ENCODE data around the gene TMEM213.
"Not testable (repeated sequence)": the region's sequence is repeated elsewhere in the genome, so short reads cannot be mapped to it uniquely, and the experiment has no call there.

Gene TMEM213

GRCh38 chr7:138798836-138799235, 1.0 kb downstream of the TMEM213 start:
- DNase-seq: no peak

DNA sequence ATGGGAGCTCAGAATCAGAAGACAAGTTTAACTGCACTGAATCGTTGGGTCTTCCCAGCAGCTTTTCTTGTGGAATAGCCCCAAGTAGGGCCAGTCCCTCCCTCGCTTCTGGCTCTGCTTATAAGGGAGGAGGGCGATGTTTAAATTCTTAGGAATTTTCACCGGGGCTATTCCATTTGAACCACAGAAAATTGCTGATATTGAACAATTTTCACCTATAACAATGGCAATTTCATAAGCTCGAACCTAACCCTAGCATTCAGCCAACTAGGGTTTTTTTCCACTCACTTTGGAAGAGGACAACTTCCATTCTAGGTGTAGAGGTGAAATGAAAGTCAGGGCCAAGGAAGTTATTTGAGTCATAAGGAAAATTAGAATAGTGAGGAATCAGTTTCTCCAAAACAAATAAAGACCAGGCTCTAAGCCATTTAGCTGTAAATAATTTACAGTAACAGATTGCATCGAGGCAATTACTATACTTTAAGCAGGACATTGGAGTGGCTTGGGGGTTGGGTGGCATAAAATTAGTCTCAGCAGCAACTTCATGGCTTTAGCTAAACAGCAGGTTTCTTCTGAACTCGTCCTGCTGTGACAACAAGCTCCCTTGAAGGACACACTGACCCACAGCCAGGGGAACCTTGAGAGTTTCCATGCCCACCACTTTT, 1.7 kb downstream of the TMEM213 start:
- DNase-seq: no peak

DNA sequence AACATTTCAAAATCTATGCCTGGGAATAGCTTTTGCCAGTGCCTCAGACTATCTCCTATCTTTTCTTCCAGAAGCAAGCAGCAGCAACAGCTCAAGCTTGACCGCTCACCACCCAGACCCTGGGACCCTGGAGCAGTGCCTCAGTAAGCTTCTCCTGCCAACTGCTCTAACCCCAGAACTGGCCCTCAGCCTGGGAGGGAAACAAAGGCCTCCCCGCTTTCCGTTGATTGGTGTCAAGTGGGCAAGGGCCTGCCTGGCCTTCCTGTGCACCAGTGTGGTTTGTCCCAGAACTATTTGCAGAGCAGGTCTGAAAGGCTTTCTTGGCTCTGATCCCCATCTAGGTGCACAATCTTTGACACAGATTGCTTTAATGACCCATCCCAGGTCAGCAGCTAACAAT, 3.5 kb downstream of the TMEM213 start:
- DNase-seq: no peak

DNA sequence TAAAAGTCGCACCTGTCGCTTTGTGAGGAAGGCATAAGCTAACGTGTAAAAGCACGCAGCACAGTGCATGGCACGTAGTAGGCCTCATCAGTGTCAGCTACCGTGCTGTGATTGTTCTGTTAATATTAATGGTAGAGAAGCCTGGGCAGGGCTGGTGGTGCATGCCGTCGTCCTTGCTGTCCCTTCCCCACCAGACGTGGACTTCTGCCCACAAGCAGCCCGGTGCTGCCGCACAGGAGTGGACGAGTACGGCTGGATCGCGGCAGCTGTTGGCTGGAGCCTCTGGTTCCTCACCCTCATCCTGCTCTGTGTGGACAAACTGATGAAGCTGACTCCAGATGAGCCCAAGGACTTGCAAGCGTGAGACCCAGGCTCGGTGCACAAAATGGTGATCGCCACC, 4.9 kb downstream of the TMEM213 start:
- DNase-seq: no peak

GRCh38 chr7:138804618-138805017, 6.8 kb downstream of the TMEM213 start:
- no peak for DNase-seq

- DNase-seq: no peak
Observed at GRCh38 chr7:138809346-138809745, 11.6 kb downstream of the TMEM213 start.

- DNase-seq: not testable (repeated sequence)
Observed at GRCh38 chr7:138811327-138811726, 13.5 kb downstream of the TMEM213 start.

DNA sequence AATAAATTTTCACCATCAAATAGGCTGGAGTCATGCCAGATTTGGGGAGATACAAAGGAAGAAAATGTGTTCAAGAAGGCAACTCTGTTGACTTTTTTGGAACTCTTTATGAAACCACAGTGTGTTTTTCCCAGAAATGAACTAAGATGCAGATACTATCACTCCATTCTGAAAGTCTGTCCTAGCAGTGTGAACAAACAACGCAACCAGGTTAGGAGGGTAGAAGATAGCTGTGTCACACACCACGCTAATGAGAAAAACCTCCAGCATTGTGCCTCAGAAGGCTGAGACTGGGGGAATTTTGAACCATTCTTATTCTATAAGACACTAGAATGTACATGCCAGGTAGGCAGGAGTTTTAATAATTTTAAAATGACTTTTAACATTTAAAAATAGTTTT, 16.2 kb downstream of the TMEM213 start:
- no peak for DNase-seq

GRCh38 chr7:138814816-138815332, 17.1 kb downstream of the TMEM213 start:
- no peak for DNase-seq

DNA sequence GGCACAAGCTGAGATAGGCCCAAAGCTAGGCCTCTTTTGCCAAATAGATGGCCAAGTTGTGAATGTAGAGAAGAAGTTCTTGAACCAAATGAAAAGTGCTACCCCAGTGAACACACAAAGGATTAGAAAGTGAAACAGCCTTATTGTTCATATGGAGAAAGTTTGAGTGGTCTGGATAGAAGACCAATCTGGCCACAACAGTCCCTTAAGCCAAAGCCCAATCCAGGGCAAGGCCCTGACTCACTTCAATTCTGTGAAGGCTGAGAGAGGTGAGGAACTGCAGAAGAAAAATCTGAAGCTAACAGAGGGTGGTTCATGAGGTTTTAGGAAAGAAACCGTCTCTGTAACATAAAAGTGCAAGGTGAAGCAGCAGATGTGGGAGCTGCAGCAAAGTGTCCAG, 18.9 kb downstream of the TMEM213 start:
- no peak for DNase-seq

- no peak for DNase-seq
Observed at GRCh38 chr7:138819625-138820024, 21.8 kb downstream of the TMEM213 start.

DNA sequence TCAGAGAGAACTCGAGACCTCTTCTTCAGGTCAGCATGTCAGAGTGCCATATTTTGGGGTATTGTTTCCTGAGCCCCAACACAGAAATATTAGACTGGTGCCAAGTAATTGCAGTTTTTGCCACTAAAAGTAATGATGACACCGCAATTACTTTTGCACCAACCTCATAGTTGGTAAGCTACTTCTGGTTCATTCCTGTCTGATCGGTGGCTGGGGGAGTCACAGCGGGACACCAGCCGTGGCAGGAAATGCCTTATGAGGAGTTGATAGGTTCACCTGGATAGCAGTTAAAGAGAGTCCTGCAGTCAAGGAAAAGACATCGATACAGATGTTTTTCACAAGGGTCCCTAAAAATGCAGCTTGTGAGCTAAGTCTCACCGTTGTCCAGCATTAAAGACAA, 24.1 kb downstream of the TMEM213 start:
- DNase-seq: no peak

DNA sequence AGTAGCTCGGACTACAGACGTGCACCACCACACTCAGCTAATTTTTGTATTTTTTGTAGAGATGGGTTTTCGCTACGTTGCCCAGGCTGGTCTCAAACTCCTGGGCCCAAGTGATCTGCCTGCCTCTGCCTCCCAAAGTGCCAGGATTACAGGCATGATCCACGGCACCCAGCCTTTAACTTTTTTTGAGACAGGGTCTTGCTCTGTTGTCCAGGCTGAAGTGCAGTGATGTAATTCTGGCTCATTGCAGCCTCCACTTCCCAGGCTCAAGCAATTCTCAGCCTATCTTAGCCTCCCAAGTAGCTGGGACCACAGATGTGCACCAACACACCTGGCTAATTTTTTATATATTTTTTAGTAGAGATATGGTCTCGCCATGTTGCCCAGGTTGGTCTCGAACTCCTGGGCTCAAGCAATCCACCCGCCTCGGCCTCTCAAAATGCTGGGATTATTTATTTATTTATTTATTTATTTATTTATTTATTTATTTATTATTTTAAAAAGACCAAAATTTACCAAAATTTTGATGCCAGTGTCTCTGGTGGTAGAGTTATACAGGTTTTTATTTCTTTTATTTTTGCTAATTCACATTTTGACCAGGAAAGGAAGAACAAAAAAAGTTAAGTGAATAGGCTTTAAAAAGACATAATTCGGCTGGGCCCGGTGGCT, 25.2 kb downstream of the TMEM213 start:
- DNase-seq: no peak

DNA sequence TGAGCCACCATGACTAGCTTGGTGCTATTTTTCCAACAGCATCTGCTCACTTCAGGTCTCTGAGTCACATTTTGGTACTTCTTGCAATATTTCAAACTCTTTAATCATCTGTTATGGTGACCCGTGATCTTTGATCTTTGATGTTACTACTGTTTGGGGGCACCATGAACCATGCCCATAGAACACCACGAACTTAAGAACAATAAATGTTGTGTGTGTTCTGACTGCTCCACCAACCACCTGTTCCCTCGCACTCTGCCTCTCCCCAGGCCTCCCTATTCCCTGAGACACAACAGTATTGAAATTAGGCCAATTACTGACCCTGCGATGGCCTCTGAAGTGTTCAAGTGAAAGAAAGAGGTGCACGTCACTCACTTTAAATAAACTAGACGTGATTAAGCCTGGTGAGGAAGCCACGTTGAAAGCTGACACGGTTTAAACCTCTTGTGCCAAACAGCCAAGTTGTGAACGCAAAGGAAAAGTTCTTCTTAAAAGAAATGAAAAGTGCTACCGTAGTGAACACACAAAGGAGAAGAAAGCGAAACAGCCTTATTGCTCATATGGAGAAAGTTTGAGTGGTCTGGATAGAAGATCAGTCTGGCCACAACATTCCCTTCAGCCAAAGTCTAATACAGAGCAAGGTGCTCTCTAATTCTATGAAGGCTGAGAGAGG, 27.4 kb downstream of the TMEM213 start:
- DNase-seq: no peak

DNA sequence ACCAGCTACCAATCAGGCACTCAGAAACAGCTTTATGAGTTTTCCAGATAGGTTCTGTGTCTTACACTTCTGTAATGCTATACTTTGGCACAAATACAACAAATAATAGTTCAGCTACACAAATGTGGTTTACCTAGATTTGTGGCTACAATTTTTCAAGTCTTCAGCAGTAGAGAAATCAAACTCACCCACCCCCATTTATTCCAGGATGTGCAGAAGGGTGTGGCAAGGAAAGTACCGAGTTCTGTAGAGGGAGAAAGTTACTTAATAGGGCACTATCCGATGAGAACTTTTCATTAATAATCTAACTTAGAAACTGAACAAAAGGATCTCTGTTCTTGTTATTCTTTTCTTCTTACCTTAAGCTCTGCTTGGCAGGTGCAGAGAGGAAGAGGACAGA, 30.5 kb downstream of the TMEM213 start:
- DNase-seq: no peak

- no peak for DNase-seq
Observed at GRCh38 chr7:138829335-138829734, 31.5 kb downstream of the TMEM213 start.

DNA sequence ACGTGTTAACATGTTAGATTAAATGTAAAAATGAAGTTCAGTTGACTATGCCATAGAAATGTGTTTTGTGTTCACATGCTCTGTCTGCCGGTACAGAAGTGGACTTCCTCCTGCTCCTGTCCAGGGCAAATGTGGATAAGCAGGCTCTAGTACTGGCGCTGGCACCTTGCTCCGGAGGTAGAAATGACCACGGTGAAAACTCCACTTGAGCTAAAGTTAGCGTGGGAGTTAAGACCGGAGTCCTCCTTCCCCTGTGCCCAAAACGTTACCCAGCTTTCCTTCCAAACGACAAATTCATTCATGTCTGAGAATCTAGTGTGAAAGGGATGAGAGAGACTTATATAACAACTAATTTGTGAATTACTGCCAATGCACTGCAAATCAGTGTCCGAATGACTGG, 35.2 kb downstream of the TMEM213 start:
- no peak for DNase-seq

DNA sequence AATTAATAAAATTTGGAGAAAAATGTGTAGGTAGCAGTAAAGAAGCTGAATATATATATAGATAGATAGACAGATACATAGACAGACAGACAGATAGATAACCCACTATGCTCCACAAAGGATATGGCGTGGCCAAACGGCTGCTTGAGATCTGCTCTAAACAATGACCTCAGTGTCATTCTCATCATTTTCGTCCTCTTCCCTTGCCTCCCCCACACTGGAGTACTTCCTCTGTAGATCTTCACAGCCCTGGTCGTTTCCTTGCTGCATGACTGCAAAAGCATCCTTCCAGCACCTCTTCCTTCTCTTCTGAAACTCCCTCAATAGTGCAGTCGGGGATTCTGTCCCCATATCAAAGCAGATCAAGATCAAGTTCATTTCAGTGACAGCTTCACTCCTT, 35.8 kb downstream of the TMEM213 start:
- no peak for DNase-seq

DNA sequence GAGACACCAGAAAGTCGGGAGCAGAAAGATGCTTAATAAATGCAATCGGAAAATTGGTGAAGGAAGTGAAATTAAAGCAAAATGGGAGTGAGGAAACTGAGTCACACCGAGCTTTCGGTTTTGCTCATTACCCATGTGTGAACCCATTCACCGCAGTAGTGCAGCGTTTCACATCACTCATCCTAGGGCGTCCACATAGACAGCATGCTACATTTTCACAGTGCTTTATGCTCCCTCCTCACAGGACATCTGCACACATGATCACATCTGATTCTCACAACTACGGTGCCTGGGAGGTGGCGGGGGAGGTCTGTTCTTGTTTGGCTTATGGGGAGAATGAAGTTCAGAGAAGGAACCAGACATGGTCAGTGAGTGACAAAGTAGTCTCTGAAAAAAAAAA, 36.8 kb downstream of the TMEM213 start:
- no peak for DNase-seq

GRCh38 chr7:138835087-138835486, 37.3 kb downstream of the TMEM213 start:
- DNase-seq: no peak

DNA sequence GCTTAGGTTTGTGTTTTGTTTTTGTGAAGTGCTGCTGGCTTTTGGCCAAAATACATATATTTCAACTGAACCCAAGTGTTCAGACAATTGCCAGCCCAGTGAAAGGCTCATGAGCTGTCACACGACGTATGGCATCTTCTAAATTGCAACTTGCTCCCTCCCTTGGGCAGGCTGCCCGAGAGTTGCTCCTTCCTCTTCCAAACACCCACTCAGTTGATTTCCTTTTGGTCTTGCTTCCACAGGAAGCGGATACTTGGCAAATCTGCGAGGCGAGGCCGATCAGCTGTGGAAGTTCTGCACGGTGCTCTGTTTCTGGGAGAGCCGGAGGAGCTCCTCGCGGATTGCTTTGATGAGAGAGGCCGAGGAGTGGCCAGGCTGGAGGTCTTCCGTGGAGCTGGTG, 39.8 kb downstream of the TMEM213 start:
- DNase-seq: no peak

- no peak for DNase-seq
Observed at GRCh38 chr7:138838166-138838565, 40.4 kb downstream of the TMEM213 start.

DNA sequence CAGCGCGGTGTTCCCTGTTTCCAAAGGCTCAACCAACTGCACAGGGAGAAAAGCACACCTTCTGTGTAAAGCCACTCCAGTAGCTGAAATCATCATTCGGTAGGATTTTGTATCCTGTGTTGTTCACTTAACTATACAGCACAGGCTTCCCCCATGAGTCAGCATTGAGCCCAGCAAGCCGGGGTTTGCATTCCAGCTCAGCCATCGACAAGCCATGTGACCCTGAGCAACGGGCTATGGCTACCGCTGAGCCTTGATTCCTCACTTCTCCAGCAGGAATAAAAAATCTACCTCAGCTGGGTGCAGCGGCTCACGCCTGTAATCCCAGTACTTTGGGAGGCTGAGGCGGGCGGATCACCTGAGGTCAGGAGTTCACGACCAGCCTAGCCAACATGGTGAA, 44.3 kb downstream of the TMEM213 start:
- no peak for DNase-seq
